H1 (cell line): Measurements from ENCODE around the gene DHRS3. TPM values are rescaled to one million over a fixed set of nuclear protein-coding genes. Genes with fewer than 3 reads are reported as not detected.

ENCODE experiments used
- CTCF ChIA-PET: fragments of 300-600 bp; sonication (Branson Sonifier 250); formaldehyde crosslinking; loops from one replicate; lab custom pipeline; 2021; ENCODE audit not compliant: partially characterized antibody; lab: Charles Lee
- POLR2A ChIA-PET: fragments of 300-600 bp; sonication (Branson Sonifier 250); formaldehyde crosslinking; loops from one replicate; lab custom pipeline; 2021; ENCODE audit warnings: inconsistent platforms; ENCODE audit not compliant: partially characterized antibody; lab: Charles Lee
- DNase-seq, 2 experiments: peaks; one replicate each; pipeline versions ENCODE4 v3.0.0 to v3.0.0-alpha.2; 2010 to 2022; ENCODE audit warnings: low spot score in 2 of 2, low read depth in 1 of 2, mixed read lengths in 1 of 2
- FAIRE-seq: peaks from 2 replicates; lab custom pipeline; 2011; peaks lifted over from hg19 to GRCh38; lab: Jason Lieb, UNC
- H2AFZ ChIP-seq: 2 replicates; pipeline ENCODE4 v1.8.1; 2012; ENCODE audit warnings: low read length, inconsistent platforms
- H2AK5ac ChIP-seq: 2 replicates; pipeline ENCODE4 v1.6.1; 2013; ENCODE audit warnings: low read depth, low read length
- H2BK120ac ChIP-seq: replicated peaks from 2 replicates; pipeline ENCODE3; 2013; ENCODE audit warnings: low read depth, low read length, inconsistent platforms
- H2BK12ac ChIP-seq: 2 replicates; pipeline ENCODE4 v1.6.1; 2013; ENCODE audit warnings: low read depth, low read length
- H2BK15ac ChIP-seq: 2 replicates; pipeline ENCODE4 v1.6.1; 2013; ENCODE audit warnings: low read length
- H2BK20ac ChIP-seq: 2 replicates; pipeline ENCODE4 v1.6.1; 2013; ENCODE audit warnings: low read length
- H2BK5ac ChIP-seq: 2 replicates; pipeline ENCODE4 v1.6.1; 2013; ENCODE audit warnings: low read depth, low read length
- H3K14ac ChIP-seq: 2 replicates; pipeline ENCODE4 v1.6.1; 2013; ENCODE audit warnings: inconsistent platforms; ENCODE audit not compliant: insufficient read length
- H3K18ac ChIP-seq: 2 replicates; pipeline ENCODE4 v1.6.1; 2013; ENCODE audit warnings: low read length; ENCODE audit errors: extremely low read depth
- H3K23ac ChIP-seq: 2 replicates; pipeline ENCODE4 v1.6.1; 2013; ENCODE audit warnings: inconsistent platforms; ENCODE audit not compliant: insufficient read length
- H3K23me2 ChIP-seq: 2 replicates; pipeline ENCODE4 v1.6.1; 2013; ENCODE audit warnings: low read depth, low read length
- H3K27ac ChIP-seq: 2 replicates; pipeline ENCODE4 v1.6.1; 2011; ENCODE audit warnings: low read depth, low read length, inconsistent platforms
- H3K27me3 ChIP-seq, 4 experiments: replicated peaks in 1 of 4; 1 replicate in 1 of 4; 2 replicates in 3 of 4; pipeline versions ENCODE4 v1.6.1 to v1.8.1; 2011 to 2013; ENCODE audit warnings: low read length in 3 of 4, mild to moderate bottlenecking in 3 of 4, inconsistent platforms in 2 of 4, mixed read lengths in 2 of 4, moderate library complexity in 1 of 4; ENCODE audit not compliant: control insufficient read depth in 3 of 4, insufficient read depth in 3 of 4; ENCODE audit errors: extremely low read depth in 1 of 4
- H3K36me3 ChIP-seq, 4 experiments: 2 replicates each; pipeline versions ENCODE4 v1.6.1 to v1.8.1; 2011 to 2013; ENCODE audit warnings: mild to moderate bottlenecking in 4 of 4, low read length in 3 of 4, moderate library complexity in 2 of 4, control low read depth in 1 of 4, inconsistent platforms in 1 of 4; ENCODE audit not compliant: insufficient read depth in 4 of 4, control insufficient read depth in 2 of 4
- H3K4ac ChIP-seq: replicated peaks from 2 replicates; pipeline ENCODE3; 2013; ENCODE audit warnings: low read length, low read depth, mixed read lengths, inconsistent platforms; ENCODE audit not compliant: insufficient read length
- H3K4me1 ChIP-seq, 4 experiments: replicated peaks in 1 of 4; 1 replicate in 1 of 4; 2 replicates in 3 of 4; pipeline versions ENCODE4 v1.6.1 to v1.8.1; 2011 to 2013; ENCODE audit warnings: low read length in 3 of 4, inconsistent platforms in 2 of 4, mixed read lengths in 1 of 4; ENCODE audit not compliant: insufficient read depth in 4 of 4, control insufficient read depth in 3 of 4
- H3K4me2 ChIP-seq, 2 experiments: 2 replicates each; pipeline versions ENCODE4 v1.6.1 to v1.8.1; 2011 to 2013; ENCODE audit warnings: low read depth in 2 of 2, low read length in 2 of 2, control low read depth in 1 of 2, inconsistent platforms in 1 of 2, mild to moderate bottlenecking in 1 of 2; ENCODE audit not compliant: insufficient read depth in 1 of 2
- H3K4me3 ChIP-seq, 4 experiments: fragments of 200-600, 300-600 bp in 1 of 4; sonication (generic), shearing (Covaris generic), sonication (Bioruptor Twin) in 1 of 4; 2 replicates each; pipeline versions ENCODE4 v1.5.1 to v1.8.1; 2011 to 2016; ENCODE audit warnings: low read length in 4 of 4, low read depth in 3 of 4, control low read depth in 2 of 4, inconsistent platforms in 2 of 4, mild to moderate bottlenecking in 2 of 4, mixed read lengths in 1 of 4, moderate library complexity in 1 of 4; ENCODE audit not compliant: insufficient read depth in 2 of 4; ENCODE audit errors: extremely low read depth in 1 of 4
- H3K56ac ChIP-seq: replicated peaks from 2 replicates; pipeline ENCODE3; 2013; ENCODE audit warnings: low read depth, mild to moderate bottlenecking, mixed read lengths, low read length, inconsistent platforms; ENCODE audit not compliant: insufficient read length
- H3K79me1 ChIP-seq: 2 replicates; pipeline ENCODE4 v1.6.1; 2013; ENCODE audit warnings: low read depth, low read length, control low read depth
- H3K79me2 ChIP-seq, 2 experiments: 2 replicates each; pipeline versions ENCODE4 v1.6.1 to v1.8.1; 2012 to 2013; ENCODE audit warnings: low read length in 2 of 2, mild to moderate bottlenecking in 2 of 2, inconsistent platforms in 1 of 2; ENCODE audit not compliant: insufficient read depth in 2 of 2, control insufficient read depth in 1 of 2
- H3K9ac ChIP-seq, 4 experiments: replicated peaks in 1 of 4; 1 replicate in 1 of 4; 2 replicates in 3 of 4; pipeline versions ENCODE4 v1.6.1 to v1.8.1; 2011 to 2013; ENCODE audit warnings: low read depth in 3 of 4, low read length in 3 of 4, control low read depth in 2 of 4, mild to moderate bottlenecking in 2 of 4, moderate library complexity in 2 of 4, inconsistent platforms in 1 of 4; ENCODE audit errors: extremely low read depth in 1 of 4
- H3K9me3 ChIP-seq, 2 experiments: 2 replicates each; pipeline versions ENCODE4 v1.6.1 to v1.8.1; 2012 to 2013; ENCODE audit warnings: mild to moderate bottlenecking in 2 of 2, moderate library complexity in 2 of 2, control low read depth in 1 of 2, inconsistent platforms in 1 of 2, low read depth in 1 of 2, low read length in 1 of 2, mixed read lengths in 1 of 2; ENCODE audit not compliant: insufficient read depth in 2 of 2
- H4K20me1 ChIP-seq, 2 experiments: replicated peaks in 1 of 2; 2 replicates each; pipeline versions ENCODE3 to v1.8.1; 2011 to 2013; ENCODE audit warnings: inconsistent platforms in 2 of 2, low read length in 2 of 2, mild to moderate bottlenecking in 1 of 2; ENCODE audit not compliant: insufficient read depth in 2 of 2, control insufficient read depth in 1 of 2
- H4K5ac ChIP-seq: 2 replicates; pipeline ENCODE4 v1.6.1; 2013; ENCODE audit warnings: low read length, low read depth, mixed read lengths, inconsistent platforms; ENCODE audit not compliant: insufficient read length
- H4K8ac ChIP-seq: 2 replicates; pipeline ENCODE4 v1.8.0; 2013; ENCODE audit warnings: mild to moderate bottlenecking, moderate library complexity, low read length, inconsistent platforms; ENCODE audit not compliant: insufficient read depth; ENCODE audit errors: extremely low read depth
- H4K91ac ChIP-seq: replicated peaks from 2 replicates; pipeline ENCODE3; 2013; ENCODE audit warnings: low read length, mixed read lengths, inconsistent platforms; ENCODE audit not compliant: insufficient read length
- CBX8 ChIP-seq: fragments of 300-800, 300-1000 bp; sonication (generic); IDR thresholded peaks from 2 replicates; pipeline ENCODE4 v1.7.1; 2016; ENCODE audit warnings: low read depth, low read length, borderline replicate concordance
- CTBP2 ChIP-seq: IDR thresholded peaks from 2 replicates; pipeline ENCODE4 v1.7.0; 2011; ENCODE audit warnings: borderline replicate concordance, mild to moderate bottlenecking, moderate library complexity, mixed read lengths, low read length; ENCODE audit not compliant: insufficient read depth, insufficient read length
- HDAC2 ChIP-seq, 2 experiments: fragments of 300-600 bp in 1 of 2; sonication (generic) in 1 of 2; IDR thresholded peaks; 2 replicates each; pipeline ENCODE4 v1.6.1; 2011 to 2012; ENCODE audit warnings: low read depth in 2 of 2, low read length in 2 of 2, mild to moderate bottlenecking in 2 of 2, moderate library complexity in 2 of 2, borderline replicate concordance in 1 of 2, inconsistent platforms in 1 of 2
- KDM1A ChIP-seq: fragments of 200-600, 300-600 bp; sonication (generic); IDR thresholded peaks from 2 replicates; pipeline ENCODE4 v1.7.1; 2016; ENCODE audit warnings: mild to moderate bottlenecking, low read length, borderline replicate concordance
- KDM5A ChIP-seq: fragments of 200-600 bp; IDR thresholded peaks from 2 replicates; pipeline ENCODE4 v1.7.1; 2012; ENCODE audit warnings: mild to moderate bottlenecking, low read length, inconsistent platforms, mixed read lengths
- PHF8 ChIP-seq: fragments of 200-600 bp; sonication (generic); conservative IDR thresholded peaks from 2 replicates; pipeline ENCODE4 v1.7.1; 2012; ENCODE audit warnings: low read depth, mild to moderate bottlenecking, inconsistent platforms, low read length, moderate library complexity
- POU5F1 ChIP-seq: IDR thresholded peaks from 2 replicates; pipeline ENCODE4 v1.6.1; 2011; ENCODE audit warnings: low read depth, mild to moderate bottlenecking, low read length, moderate library complexity
- RBBP5 ChIP-seq: IDR thresholded peaks from 2 replicates; pipeline ENCODE4 v1.7.1; 2012; ENCODE audit warnings: low read depth, mild to moderate bottlenecking, inconsistent platforms, low read length, moderate library complexity, borderline replicate concordance
- SP1 ChIP-seq: IDR thresholded peaks from 2 replicates; pipeline ENCODE4 v1.6.1; 2011; ENCODE audit warnings: low read depth, low read length
- SP4 ChIP-seq: IDR thresholded peaks from 2 replicates; pipeline ENCODE4 v1.6.1; 2012; ENCODE audit warnings: low read length, inconsistent platforms
- TAF7 ChIP-seq: optimal IDR thresholded peaks from 2 replicates; pipeline ENCODE3; 2011; ENCODE audit warnings: low read depth, mild to moderate bottlenecking, inconsistent platforms, low read length, moderate library complexity, borderline replicate concordance
- WGBS, 2 experiments: shearing (Covaris generic) in 1 of 2; methylation state at CpG; one replicate each; pipeline versions ENCODE4 v1.1.6 to v1.1.7; 2013 to 2015; ENCODE audit warnings: low lambda C conversion rate in 2 of 2, mixed read lengths in 2 of 2, inconsistent platforms in 1 of 2, low coverage in 1 of 2, missing lambda C conversion rate in 1 of 2; ENCODE audit not compliant: insufficient replicate concordance in 2 of 2, insufficient coverage in 1 of 2, insufficient read length in 1 of 2; ENCODE audit errors: extremely low coverage in 1 of 2, missing lambda C conversion rate in 1 of 2; 5-methylcytosine and 5-hydroxymethylcytosine counted together
- polyA plus RNA-seq, 7 experiments: library from polyadenylated mRNA; depleted of rRNA in 3 of 7; stranded (reverse) in 5 of 7; unstranded in 2 of 7; fragments of >200 nt in 5 of 7; fragments of 200-250 nt in 2 of 7; gene quantifications; 1 replicate in 5 of 7; 2 replicates in 1 of 7; 4 replicates in 1 of 7; pipeline versions ENCODE4 v1.2.1 to v1.2.3, GENCODE V29; 2011 to 2013; ENCODE audit warnings: missing spikeins in 2 of 7, mixed read lengths in 2 of 7
- total RNA-seq: library from RNA; stranded (reverse); fragmentation: NEBNext Ultra II Directional; extraction: Animal tissue kit (Norgen Biotek cat#: 25700); gene quantifications from 2 replicates; pipeline ENCODE4 v1.2.1, GENCODE V29; 2021
- TF ChIP-seq, protein P1 (sequence below): IDR thresholded peaks from 2 replicates; pipeline ENCODE4 v1.6.1; 2012; ENCODE audit warnings: low read length, inconsistent platforms

Gene DHRS3
- total and polyA plus RNA-seq, 2 of the 8 experiments (the other 6 are each of a cell fraction or from before 2014, with no cell fraction given), result 32.5 to 36.4 TPM

DNA sequence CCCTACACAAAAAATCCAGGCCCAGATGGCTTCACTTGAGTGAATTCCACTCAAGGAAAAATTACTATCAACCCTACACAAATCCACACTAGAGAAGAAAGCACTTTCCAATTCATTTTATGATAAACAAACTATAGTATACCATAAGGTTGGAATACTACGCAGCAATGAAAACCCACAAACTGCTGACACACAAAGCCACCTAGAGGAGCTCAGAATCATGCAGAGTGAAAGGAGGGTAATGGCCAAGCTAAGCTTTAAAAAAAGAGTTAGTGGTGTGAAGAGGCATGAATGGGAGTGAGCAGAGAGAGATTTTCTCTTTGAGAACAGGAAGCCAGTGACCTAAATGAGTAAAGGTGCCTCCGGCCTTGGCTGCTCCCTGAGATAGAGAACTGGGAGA is 93.7 kb downstream of the DHRS3 start:
- H3K14ac ChIP-seq, result no peak overlapping the region
- H2BK120ac ChIP-seq, result no peak overlapping the region
- FAIRE-seq (no peak), DNase-seq (no peak)
- no peaks in the 10 kb centered on the region; a peak in 1 of 7 replicates for H3K4me1 ChIP-seq
- H3K56ac ChIP-seq, result no peak overlapping the region
- H4K8ac ChIP-seq, result no peak overlapping the region
- WGBS, 2 experiments, result 100% methylated on average over 2 of the region's 2 CpGs; no CpG with 5 or more reads in 1 of the 2 experiments
- no peaks in the 10 kb centered on the region; a peak in 2 of 8 replicates for H3K36me3 ChIP-seq
- ChIA-PET POLR2A (no interaction called here), CTCF (interaction anchor here (0.9 kb wide), 1 partner anchor 13 kb away, joined by 3 read pairs; no protein-coding TSS in a partner anchor)
- H2BK5ac ChIP-seq, result no peak overlapping the region
- H3K9ac ChIP-seq, result no peak overlapping the region
- no peak overlapping the region for H3K4me3 ChIP-seq
- no peak overlapping the region for H2AFZ ChIP-seq
- no peaks in the 10 kb centered on the region for H4K20me1 ChIP-seq
- H3K9me3 ChIP-seq, result no peaks in the 10 kb centered on the region
- no peaks in the 10 kb centered on the region for H3K27me3 ChIP-seq
- no peak overlapping the region for H3K23ac ChIP-seq
- no peaks in the 10 kb centered on the region for H3K79me1 ChIP-seq
- H4K91ac ChIP-seq, result no peak overlapping the region
- no peaks in the 10 kb centered on the region for H3K23me2 ChIP-seq
- no peak overlapping the region for H3K27ac ChIP-seq
- no peak overlapping the region for H4K5ac ChIP-seq
- H2AK5ac ChIP-seq, result no peak overlapping the region
- H3K79me2 ChIP-seq, result no peaks in the 10 kb centered on the region
- no peak overlapping the region for H2BK20ac ChIP-seq
- H2BK12ac ChIP-seq, result no peak overlapping the region
- H3K18ac ChIP-seq, result no peak overlapping the region
- no peak overlapping the region for H3K4me2 ChIP-seq
- H3K4ac ChIP-seq, result no peak overlapping the region
- H2BK15ac ChIP-seq, result no peak overlapping the region
- TF ChIP-seq SP1 (no peak), HDAC2 (IDR thresholded peaks at IDR 0.05; ENCODE audit: borderline replicate concordance in 1 of 2, low read depth in 2 of 2, low read length in 2 of 2) (no peak), CTBP2 (no peak), KDM5A (no peak), POU5F1 (no peak), TAF7 (no peak), SP4 (no peak), PHF8 (no peak), KDM1A (no peak), CBX8 (no peak), RBBP5 (no peak)
- TF ChIP-seq, protein P1, sequence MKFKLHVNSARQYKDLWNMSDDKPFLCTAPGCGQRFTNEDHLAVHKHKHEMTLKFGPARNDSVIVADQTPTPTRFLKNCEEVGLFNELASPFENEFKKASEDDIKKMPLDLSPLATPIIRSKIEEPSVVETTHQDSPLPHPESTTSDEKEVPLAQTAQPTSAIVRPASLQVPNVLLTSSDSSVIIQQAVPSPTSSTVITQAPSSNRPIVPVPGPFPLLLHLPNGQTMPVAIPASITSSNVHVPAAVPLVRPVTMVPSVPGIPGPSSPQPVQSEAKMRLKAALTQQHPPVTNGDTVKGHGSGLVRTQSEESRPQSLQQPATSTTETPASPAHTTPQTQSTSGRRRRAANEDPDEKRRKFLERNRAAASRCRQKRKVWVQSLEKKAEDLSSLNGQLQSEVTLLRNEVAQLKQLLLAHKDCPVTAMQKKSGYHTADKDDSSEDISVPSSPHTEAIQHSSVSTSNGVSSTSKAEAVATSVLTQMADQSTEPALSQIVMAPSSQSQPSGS, result no peak
